Astrocyte (in vitro differentiated cells and primary cell): ENCODE data around the gene LRPAP1.
"Not testable (repeated sequence)": the region's sequence is repeated elsewhere in the genome, so short reads cannot be mapped to it uniquely, and the experiment has no call there.

ENCODE experiments used
- EZH2 ChIP-seq: IDR thresholded peaks from 2 replicates; pipeline ENCODE4 v1.6.1; 2012; ENCODE audit warnings: mild to moderate bottlenecking, low read length, inconsistent platforms; ENCODE audit not compliant: insufficient read depth
- TF ChIP-seq, protein P1 (sequence below): IDR thresholded peaks from 2 replicates; pipeline ENCODE4 v1.5.1; 2011; ENCODE audit warnings: low read depth, mild to moderate bottlenecking, inconsistent platforms, low read length, moderate library complexity; ENCODE audit not compliant: insufficient read depth

DNA sequence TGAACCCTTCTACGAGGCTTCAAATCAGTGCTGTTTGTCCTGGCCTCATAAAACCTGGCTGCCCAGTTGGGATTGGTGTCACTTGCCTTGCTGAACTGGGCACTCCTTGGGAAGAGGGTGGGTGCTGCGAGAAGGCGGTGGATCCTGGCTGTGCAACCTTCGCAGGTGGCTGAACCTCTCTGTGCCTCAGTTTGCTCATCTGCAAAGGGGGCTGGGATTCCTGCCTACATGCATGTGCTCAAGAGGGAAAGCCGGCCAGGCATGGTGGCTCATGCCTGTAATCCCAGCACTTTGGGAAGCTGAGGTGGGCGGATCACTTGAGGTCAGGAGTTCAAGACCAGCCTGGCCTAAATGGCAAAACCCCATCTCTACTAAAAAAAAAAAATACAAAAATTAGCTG, 17.8 kb upstream of the LRPAP1 start:
- TF ChIP-seq, protein P1, sequence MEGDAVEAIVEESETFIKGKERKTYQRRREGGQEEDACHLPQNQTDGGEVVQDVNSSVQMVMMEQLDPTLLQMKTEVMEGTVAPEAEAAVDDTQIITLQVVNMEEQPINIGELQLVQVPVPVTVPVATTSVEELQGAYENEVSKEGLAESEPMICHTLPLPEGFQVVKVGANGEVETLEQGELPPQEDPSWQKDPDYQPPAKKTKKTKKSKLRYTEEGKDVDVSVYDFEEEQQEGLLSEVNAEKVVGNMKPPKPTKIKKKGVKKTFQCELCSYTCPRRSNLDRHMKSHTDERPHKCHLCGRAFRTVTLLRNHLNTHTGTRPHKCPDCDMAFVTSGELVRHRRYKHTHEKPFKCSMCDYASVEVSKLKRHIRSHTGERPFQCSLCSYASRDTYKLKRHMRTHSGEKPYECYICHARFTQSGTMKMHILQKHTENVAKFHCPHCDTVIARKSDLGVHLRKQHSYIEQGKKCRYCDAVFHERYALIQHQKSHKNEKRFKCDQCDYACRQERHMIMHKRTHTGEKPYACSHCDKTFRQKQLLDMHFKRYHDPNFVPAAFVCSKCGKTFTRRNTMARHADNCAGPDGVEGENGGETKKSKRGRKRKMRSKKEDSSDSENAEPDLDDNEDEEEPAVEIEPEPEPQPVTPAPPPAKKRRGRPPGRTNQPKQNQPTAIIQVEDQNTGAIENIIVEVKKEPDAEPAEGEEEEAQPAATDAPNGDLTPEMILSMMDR = not testable (repeated sequence)
- TF ChIP-seq EZH2 = not testable (repeated sequence)
